AG04450 (cell line): Measurements from ENCODE around the gene SMIM14. TPM values are rescaled to one million over a fixed set of nuclear protein-coding genes. Genes with fewer than 3 reads are reported as not detected.
"Not testable (repeated sequence)": the region's sequence is repeated elsewhere in the genome, so short reads cannot be mapped to it uniquely, and the experiment has no call there.

Experiments
- CTCF ChIA-PET: fragments of 300-600, 350-600 bp; formaldehyde crosslinking; extraction: SDS; loops from one replicate; lab custom pipeline; 2022; ENCODE audit warnings: antibody characterized with exemption, inconsistent platforms; lab: Charles Lee
- POLR2A ChIA-PET: fragments of 350-600 bp; formaldehyde crosslinking; extraction: SDS; loops from one replicate; lab custom pipeline; 2021; ENCODE audit warnings: antibody characterized with exemption, inconsistent platforms; lab: Yijun Ruan, JAX
- DNase-seq: peaks from one replicate; pipeline ENCODE4 v3.0.0-alpha.2; 2011; ENCODE audit warnings: low read depth, low spot score
- H3K27ac ChIP-seq: one replicate; pipeline ENCODE4 v1.5.1; 2012; ENCODE audit warnings: low read depth, low read length, control low read depth
- H3K27me3 ChIP-seq: one replicate; pipeline ENCODE4 v1.6.0; 2012; ENCODE audit warnings: low read length; ENCODE audit not compliant: control insufficient read depth, insufficient read depth
- H3K4me3 ChIP-seq: 2 replicates; pipeline ENCODE4 v1.5.1; 2011; ENCODE audit warnings: mild to moderate bottlenecking, low read depth, low read length, control low read depth
- H3K9me3 ChIP-seq: 2 replicates; pipeline ENCODE4 v1.5.1; 2012; ENCODE audit warnings: low read length; ENCODE audit not compliant: control insufficient read depth, insufficient read depth
- polyA minus RNA-seq: library from RNA; depleted of rRNA, polyadenylated mRNA; stranded (reverse); fragments of >200 nt; gene quantifications from 2 replicates; pipeline ENCODE4 v1.2.3, GENCODE V29; 2011; rRNA and poly(A)+ RNA removed
- polyA plus RNA-seq: library from polyadenylated mRNA; depleted of rRNA; stranded (reverse); fragments of >200 nt; gene quantifications from 2 replicates; pipeline ENCODE4 v1.2.3, GENCODE V29; 2011; rRNA removed
- TF ChIP-seq, protein P1 (sequence below): IDR thresholded peaks from 2 replicates; pipeline ENCODE4 v1.5.1; 2011; ENCODE audit warnings: low read depth, low read length, control low read depth, inconsistent platforms

The SMIM14 gene
- polyA plus RNA-seq, result 48.0 and 53.7 TPM in 2 replicates
- 37.1 and 50.7 TPM in 2 replicates for polyA minus RNA-seq

DNA sequence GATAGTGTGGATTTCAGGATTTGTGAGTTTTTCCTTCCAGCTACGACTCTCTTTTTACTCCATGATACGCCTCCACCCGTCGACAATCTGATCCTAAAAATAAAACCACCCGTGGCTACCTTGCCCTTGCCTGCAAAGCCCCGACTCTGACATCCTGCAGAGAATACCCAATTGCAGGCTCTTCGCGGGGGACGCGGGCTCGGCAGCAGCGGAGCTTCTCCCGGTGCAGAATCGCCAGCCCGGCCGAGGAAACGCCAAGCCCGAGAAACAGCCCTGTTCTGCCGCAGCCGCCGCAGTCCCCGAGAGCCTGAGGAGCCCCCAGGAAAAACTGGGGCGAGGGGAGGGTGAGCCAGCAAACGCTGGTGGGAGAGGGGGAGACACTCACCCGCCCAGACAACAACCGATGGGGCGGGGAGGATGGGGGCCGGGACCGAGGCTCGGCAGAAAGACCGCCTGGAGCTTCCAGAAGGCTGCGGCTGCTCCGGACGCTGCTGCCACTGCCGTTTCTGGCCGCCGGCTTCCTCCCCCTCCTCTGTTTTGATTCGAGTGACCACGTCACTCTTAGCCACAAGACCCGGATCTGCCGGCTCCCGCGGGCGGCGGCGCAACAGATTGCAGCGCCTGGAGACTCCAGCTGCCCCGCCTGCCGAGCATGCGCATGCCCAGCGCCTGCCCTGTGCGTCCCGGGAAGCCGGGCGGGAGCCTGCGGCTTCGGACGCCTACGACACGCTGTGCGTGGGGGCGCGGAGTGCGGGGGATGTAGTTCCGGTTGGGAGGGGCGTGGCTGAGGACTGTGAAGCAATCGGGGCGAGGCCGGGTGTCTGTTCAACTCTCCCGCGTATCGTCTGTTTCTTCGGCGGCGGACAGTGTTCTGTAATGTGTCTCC, at the start of gene SMIM14:
SMIM14 (minus strand) TSS at position 512 of the 886 bp plus-strand sequence. CDS start 33,720 bp downstream, outside the sequence.
- Histone ChIP-seq H3K9me3 (peaks cover 3% of the 10 kb centered on the region; the same call in 1 of the 2 replicates), H3K27ac (peak within 1 kb of the TSS; percentile 93), H3K4me3 (peak within 1 kb of the TSS; percentile 70), H3K27me3 (no peaks in the 10 kb centered on the region)
- ChIA-PET CTCF (interaction anchor here (0.6 to 2.3 kb wide), 6 partner anchors 14 to 169 kb away, joined by 3 to 10 read pairs (median 4); no protein-coding TSS in a partner anchor), POLR2A (interaction anchor here (0.6 to 5.2 kb wide), 21 partner anchors 13 to 663 kb away, joined by 3 to 64 read pairs (median 5); partner anchors contain the start of genes LIAS, N4BP2, RPL9 and UBE2K)
- TF ChIP-seq, protein P1, sequence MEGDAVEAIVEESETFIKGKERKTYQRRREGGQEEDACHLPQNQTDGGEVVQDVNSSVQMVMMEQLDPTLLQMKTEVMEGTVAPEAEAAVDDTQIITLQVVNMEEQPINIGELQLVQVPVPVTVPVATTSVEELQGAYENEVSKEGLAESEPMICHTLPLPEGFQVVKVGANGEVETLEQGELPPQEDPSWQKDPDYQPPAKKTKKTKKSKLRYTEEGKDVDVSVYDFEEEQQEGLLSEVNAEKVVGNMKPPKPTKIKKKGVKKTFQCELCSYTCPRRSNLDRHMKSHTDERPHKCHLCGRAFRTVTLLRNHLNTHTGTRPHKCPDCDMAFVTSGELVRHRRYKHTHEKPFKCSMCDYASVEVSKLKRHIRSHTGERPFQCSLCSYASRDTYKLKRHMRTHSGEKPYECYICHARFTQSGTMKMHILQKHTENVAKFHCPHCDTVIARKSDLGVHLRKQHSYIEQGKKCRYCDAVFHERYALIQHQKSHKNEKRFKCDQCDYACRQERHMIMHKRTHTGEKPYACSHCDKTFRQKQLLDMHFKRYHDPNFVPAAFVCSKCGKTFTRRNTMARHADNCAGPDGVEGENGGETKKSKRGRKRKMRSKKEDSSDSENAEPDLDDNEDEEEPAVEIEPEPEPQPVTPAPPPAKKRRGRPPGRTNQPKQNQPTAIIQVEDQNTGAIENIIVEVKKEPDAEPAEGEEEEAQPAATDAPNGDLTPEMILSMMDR, result no peak
- peak; percentile 96 for DNase-seq

DNA sequence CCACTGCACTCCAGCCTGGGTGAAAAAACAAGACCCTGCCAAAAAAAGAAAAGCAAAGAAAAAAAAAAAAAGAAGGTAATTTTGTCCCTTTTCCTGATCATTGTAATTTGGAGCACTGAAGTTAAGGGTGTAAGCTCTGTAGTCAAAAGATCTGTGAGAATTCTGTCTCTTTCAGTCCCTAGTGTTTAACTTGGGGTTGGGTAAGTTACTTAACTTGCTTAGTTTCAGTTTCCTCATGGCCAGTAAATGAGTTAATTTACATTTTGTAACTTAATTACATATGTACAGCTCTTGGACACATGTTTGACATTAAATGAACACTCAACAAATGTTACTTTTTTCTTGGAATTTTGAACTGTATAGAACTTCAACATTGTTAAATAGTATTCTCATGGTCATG, 48.3 kb upstream of the SMIM14 start:
- Histone ChIP-seq H3K4me3 (no peak overlapping the region), H3K27me3 (no peaks in the 10 kb centered on the region), H3K27ac (no peak overlapping the region), H3K9me3 (no peaks in the 10 kb centered on the region)
- ChIA-PET CTCF (interaction anchor here (0.9 to 1.7 kb wide), 2 partner anchors 9 to 291 kb away, joined by 3 read pairs; partner anchors contain the start of gene PDS5A), POLR2A (no interaction called here)
- DNase-seq, result no peak
- TF ChIP-seq, protein P1, result no peak

DNA sequence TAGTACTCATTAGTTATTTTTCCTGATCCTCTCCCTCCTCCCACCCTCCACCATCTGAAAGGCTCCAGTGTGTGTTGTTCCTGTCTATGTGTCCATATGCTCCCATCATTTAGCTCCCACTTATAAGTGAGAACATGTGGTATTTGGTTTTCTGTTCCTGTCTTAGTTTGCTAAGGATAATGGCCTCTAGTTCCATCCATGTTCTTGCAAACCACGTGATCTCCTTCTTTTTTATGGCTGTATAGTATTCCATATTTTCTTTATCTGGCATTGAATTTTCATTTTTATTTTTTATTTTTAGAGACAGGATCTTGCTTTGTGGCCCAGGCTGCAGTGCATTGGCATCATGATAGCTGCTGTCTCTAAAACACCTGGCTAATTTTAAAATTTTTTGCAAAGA, 47.3 kb upstream of the SMIM14 start:
- no peak for DNase-seq
- Histone ChIP-seq H3K4me3 (no peak overlapping the region), H3K9me3 (no peaks in the 10 kb centered on the region), H3K27me3 (no peaks in the 10 kb centered on the region), H3K27ac (no peak overlapping the region)
- TF ChIP-seq, protein P1, result no peak
- CTCF ChIA-PET, result no interaction called here
- POLR2A ChIA-PET, result no interaction called here

DNA sequence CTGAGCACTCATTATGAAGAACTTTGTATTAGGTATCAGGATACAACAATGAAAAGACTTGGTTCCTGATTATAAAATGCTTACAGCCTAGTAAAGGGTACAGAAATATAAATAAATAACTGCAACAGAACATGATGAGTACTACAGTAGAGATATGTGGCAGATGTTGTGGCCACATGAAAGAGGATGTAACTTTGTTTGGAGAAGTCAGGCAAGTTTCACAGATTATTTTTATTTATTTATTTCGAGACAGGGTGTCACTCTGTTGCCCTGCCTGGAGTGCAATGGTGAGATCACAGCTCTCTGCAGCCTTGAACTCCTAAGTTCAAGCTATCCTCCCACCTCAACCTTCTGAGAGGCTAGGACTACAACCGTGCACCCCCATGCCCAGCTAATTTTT, 43.5 kb upstream of the SMIM14 start:
- Histone ChIP-seq H3K4me3 (no peak overlapping the region), H3K27me3 (no peaks in the 10 kb centered on the region), H3K27ac (no peak overlapping the region), H3K9me3 (no peaks in the 10 kb centered on the region)
- CTCF ChIA-PET, result interaction anchor here (1.1 kb wide), 1 partner anchor 14 kb away, joined by 3 read pairs; no protein-coding TSS in a partner anchor
- TF ChIP-seq, protein P1, result no peak
- no peak for DNase-seq
- POLR2A ChIA-PET, result no interaction called here

DNA sequence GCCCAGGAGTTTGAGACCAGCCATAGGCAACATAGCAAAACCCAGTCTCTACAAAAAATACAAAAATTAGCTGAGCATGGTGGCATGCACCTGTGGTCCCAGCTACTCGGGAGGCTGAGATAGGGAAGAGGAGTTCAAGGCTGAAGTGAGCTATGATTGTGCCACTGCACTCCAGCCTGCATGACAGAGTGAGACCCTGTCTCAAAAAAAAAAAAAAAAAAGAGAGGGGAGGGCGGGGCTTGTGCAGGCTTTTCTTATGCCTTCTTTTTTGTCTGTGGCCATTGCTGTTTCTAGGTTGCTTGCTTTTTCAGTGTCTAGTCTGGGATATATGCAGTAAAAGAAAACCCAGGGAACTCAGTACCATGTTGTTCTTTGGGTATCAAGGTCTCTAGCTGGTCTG, 42.3 kb upstream of the SMIM14 start:
- H3K27ac ChIP-seq, H3K4me3 ChIP-seq, H3K27me3 ChIP-seq, POLR2A ChIA-PET, DNase-seq, H3K9me3 ChIP-seq: not testable (repeated sequence)
- CTCF ChIA-PET, result interaction anchor here (1.0 kb wide), 1 partner anchor 15 kb away, joined by 4 read pairs; no protein-coding TSS in a partner anchor

DNA sequence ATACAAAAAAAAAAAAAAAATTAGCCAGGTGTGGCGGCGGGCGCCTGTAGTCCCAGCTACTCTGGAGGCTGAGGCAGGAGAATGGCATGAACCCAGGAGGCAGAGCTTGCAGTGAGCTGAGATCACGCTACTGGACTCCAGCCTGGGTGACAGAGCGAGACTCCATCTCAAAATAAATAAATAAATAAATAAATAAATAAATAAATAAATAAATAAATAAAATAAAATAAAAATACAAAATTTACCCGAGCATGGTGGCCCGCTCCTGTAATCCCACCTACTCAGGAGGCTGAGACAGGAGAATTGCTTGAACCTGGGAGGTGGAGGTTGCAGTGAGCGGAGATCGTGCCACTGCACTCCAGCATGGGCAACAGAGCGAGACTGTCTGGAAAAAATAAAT, 37.0 kb upstream of the SMIM14 start:
- H3K4me3 ChIP-seq, H3K9me3 ChIP-seq, DNase-seq, H3K27ac ChIP-seq, H3K27me3 ChIP-seq, POLR2A ChIA-PET: not testable (repeated sequence)
- CTCF ChIA-PET, result interaction anchor here (0.6 kb wide), 1 partner anchor 9 kb away, joined by 3 read pairs; no protein-coding TSS in a partner anchor

DNA sequence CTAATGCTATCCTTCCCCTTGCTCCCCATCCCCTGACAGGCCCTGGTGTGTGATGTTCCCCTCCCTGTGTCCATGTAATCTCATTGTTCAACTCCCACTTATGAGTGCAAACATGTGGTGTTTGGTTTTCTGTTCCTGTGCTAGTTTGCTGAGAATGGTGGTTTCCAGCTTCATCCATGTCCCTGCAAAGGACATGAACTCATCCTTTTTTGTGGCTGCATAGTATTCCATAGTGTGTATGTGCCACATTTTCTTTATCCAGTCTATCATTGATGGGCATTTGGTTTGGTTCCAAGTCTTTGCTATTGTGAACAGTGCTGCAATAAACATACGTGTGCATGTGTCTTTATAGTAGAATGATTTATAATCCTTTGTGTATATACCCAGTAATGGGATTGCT, 31.6 kb upstream of the SMIM14 start:
- CTCF ChIA-PET, H3K27me3 ChIP-seq, H3K9me3 ChIP-seq, H3K27ac ChIP-seq, POLR2A ChIA-PET, H3K4me3 ChIP-seq, DNase-seq: not testable (repeated sequence)
